H1 (cell line): ENCODE measurements around the gene GOLGA6B.
"Not testable (repeated sequence)": the region's sequence is repeated elsewhere in the genome, so short reads cannot be mapped to it uniquely, and the experiment has no call there.

Experiments used
- CHD1 ChIP-seq: IDR thresholded peaks from 2 replicates; pipeline ENCODE4 v1.6.1; 2012; ENCODE audit warnings: low read depth, low read length, improper control_type of control experiment
- EP300 ChIP-seq, 2 experiments: IDR thresholded peaks; 1 replicate in 1 of 2; 2 replicates in 1 of 2; pipeline ENCODE4 v1.6.1; 2011 to 2012; ENCODE audit warnings: low read depth in 2 of 2, low read length in 2 of 2, mild to moderate bottlenecking in 2 of 2, borderline replicate concordance in 1 of 2, inconsistent platforms in 1 of 2, moderate library complexity in 1 of 2
- JUN ChIP-seq: IDR thresholded peaks from 2 replicates; pipeline ENCODE4 v1.6.1; 2011; ENCODE audit warnings: low read depth, mild to moderate bottlenecking, improper control_type of control experiment, low read length
- JUND ChIP-seq: IDR thresholded peaks from 2 replicates; pipeline ENCODE4 v1.6.1; 2011; ENCODE audit warnings: mild to moderate bottlenecking, improper control_type of control experiment, low read length
- POLR2AphosphoS5 ChIP-seq: IDR thresholded peaks from 2 replicates; pipeline ENCODE4 v1.6.1; 2011; ENCODE audit warnings: low read depth, low read length
- RNF2 ChIP-seq: fragments of 200-900, 300-1000 bp; sonication (generic); IDR thresholded peaks from 2 replicates; pipeline ENCODE4 v1.7.1; 2016; ENCODE audit warnings: borderline replicate concordance, low read depth, mild to moderate bottlenecking, antibody characterized with exemption, low read length; ENCODE audit not compliant: poor library complexity, severe bottlenecking; ENCODE audit errors: missing control alignments
- TAF7 ChIP-seq: optimal IDR thresholded peaks from 2 replicates; pipeline ENCODE3; 2011; ENCODE audit warnings: low read depth, mild to moderate bottlenecking, inconsistent platforms, low read length, moderate library complexity, borderline replicate concordance
- TF ChIP-seq, protein P1 (sequence below), 3 experiments: IDR thresholded peaks; 1 replicate in 2 of 3; 2 replicates in 1 of 3; pipeline versions ENCODE4 v1.5.1 to v1.6.1; 2011; ENCODE audit warnings: low read length in 3 of 3, mild to moderate bottlenecking in 3 of 3, inconsistent platforms in 2 of 3, low read depth in 1 of 3, moderate library complexity in 1 of 3; ENCODE audit not compliant: insufficient read depth in 1 of 3; ENCODE audit errors: control extremely low read depth in 1 of 3

DNA sequence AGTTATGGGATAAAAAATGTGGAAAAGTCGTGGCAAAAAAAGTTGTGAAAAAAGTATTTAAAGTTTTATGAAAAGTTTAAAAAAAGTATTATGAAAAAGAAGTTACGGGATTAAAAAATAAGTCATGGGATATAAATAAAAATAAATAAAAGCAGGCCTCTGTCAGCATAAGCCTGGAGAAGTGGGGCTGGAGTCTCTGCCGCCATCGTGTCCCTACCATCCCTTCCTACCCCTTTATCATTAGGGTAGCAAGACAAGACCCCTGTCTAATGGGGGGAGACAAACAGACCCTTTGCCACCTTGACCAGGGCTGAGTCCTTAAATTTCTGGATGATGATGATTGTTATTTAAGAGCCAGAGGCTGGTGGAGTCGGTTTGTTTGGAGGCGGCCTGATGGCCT lies 15.3 kb downstream of the GOLGA6B start:
- TF ChIP-seq EP300 (IDR thresholded peaks at IDR 0.05; ENCODE audit: borderline replicate concordance in 1 of 2, low read depth in 2 of 2, low read length in 2 of 2); JUN; POLR2AphosphoS5; TAF7; RNF2; CHD1; JUND: not testable (repeated sequence)
- TF ChIP-seq, protein P1, sequence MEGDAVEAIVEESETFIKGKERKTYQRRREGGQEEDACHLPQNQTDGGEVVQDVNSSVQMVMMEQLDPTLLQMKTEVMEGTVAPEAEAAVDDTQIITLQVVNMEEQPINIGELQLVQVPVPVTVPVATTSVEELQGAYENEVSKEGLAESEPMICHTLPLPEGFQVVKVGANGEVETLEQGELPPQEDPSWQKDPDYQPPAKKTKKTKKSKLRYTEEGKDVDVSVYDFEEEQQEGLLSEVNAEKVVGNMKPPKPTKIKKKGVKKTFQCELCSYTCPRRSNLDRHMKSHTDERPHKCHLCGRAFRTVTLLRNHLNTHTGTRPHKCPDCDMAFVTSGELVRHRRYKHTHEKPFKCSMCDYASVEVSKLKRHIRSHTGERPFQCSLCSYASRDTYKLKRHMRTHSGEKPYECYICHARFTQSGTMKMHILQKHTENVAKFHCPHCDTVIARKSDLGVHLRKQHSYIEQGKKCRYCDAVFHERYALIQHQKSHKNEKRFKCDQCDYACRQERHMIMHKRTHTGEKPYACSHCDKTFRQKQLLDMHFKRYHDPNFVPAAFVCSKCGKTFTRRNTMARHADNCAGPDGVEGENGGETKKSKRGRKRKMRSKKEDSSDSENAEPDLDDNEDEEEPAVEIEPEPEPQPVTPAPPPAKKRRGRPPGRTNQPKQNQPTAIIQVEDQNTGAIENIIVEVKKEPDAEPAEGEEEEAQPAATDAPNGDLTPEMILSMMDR (IDR thresholded peaks at IDR 0.05; ENCODE audit: control extremely low read depth in 1 of 3, insufficient read depth in 1 of 3, low read depth in 1 of 3, low read length in 3 of 3) = not testable (repeated sequence)
